Fibroblast of pulmonary artery (primary cell): ENCODE measurements around the gene ANKRD23.

Experiments
- DNase-seq: peaks from one replicate; pipeline ENCODE4 v3.0.0-alpha.2; 2010; ENCODE audit warnings: low read depth
- H3K4me3 ChIP-seq: replicated peaks from 2 replicates; pipeline ENCODE4 v1.5.1; 2011; ENCODE audit warnings: low read depth, mild to moderate bottlenecking, control low read depth, low read length, moderate library complexity
- TF ChIP-seq, protein P1 (sequence below): IDR thresholded peaks from 2 replicates; pipeline ENCODE4 v1.5.1; 2011; ENCODE audit warnings: mild to moderate bottlenecking, control low read depth, low read length, inconsistent platforms; ENCODE audit errors: missing control alignments

Gene ANKRD23

DNA sequence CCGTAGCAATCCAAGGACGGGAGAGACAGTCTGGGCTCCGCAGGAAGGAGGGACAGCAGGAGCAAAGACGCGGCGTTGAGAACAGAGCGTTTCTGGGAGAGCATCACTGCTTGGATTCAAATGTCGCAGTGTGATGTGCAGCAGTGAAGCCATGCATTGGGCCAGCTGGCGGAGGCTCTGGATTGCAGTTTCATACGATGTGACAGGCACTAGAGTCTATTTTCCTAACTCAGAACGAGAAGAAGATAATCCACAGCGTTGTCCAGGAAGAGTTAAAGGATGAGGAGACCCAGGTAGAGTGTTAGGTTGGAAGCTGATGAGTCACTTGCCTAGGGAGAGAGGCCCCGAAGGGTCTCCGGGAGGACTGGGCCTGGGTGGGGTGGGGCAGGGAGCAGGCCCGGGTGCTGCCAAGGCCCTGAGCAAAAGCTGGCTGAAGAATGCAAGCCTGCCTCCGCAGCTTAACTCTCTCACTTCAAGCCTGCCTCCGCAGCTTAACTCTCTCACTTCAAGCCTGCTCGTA lies 43.7 kb upstream of the ANKRD23 start:
- no peak for DNase-seq
- TF ChIP-seq, protein P1, sequence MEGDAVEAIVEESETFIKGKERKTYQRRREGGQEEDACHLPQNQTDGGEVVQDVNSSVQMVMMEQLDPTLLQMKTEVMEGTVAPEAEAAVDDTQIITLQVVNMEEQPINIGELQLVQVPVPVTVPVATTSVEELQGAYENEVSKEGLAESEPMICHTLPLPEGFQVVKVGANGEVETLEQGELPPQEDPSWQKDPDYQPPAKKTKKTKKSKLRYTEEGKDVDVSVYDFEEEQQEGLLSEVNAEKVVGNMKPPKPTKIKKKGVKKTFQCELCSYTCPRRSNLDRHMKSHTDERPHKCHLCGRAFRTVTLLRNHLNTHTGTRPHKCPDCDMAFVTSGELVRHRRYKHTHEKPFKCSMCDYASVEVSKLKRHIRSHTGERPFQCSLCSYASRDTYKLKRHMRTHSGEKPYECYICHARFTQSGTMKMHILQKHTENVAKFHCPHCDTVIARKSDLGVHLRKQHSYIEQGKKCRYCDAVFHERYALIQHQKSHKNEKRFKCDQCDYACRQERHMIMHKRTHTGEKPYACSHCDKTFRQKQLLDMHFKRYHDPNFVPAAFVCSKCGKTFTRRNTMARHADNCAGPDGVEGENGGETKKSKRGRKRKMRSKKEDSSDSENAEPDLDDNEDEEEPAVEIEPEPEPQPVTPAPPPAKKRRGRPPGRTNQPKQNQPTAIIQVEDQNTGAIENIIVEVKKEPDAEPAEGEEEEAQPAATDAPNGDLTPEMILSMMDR = no peak
- H3K4me3 ChIP-seq = no peak overlapping the region

DNA sequence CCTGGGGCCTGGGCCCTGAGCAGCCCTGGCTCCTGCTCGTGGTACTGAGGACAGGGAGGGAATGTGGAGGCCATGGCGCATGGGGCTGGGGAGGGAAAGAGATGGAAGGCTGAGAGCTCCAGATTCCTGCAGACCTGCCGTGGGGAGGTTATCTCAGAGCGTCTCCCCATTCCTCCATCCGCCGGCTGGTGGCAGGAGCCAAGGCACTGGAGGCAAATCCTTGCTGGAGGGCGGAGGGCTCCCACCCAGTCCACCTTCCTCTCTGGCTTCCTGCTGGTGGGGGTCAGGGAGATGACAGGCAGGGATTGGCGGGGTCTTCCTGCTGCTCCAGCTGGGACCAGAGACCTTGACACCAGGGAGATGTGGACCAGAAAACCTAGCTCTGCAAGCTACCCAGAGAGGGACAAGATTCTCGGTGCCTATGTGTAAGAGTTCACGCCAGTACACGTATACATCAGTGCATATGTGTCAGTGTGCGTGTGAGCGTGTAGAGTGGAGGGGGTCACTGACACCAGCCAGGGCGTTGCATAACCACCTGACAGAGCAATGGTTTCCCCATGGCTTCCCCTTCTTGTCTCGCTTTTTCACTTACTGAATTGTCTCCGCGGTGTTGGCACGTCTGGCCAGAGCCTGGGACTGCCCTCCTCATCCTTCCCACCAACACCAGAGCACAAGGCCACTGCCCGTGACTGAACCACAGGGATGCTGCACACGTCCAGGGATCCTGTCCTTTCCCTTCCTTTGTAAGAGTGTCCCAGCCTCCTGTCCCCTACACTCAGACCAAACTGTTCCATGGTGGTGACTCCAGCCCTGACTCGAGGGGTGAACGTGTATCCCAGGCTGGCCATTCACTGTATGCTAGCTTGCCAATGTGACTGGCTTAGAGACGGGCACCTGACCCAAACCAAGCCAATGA lies 41.9 kb upstream of the ANKRD23 start:
- TF ChIP-seq, protein P1 = no peak
- H3K4me3 ChIP-seq = no peak overlapping the region
- no peak for DNase-seq

DNA sequence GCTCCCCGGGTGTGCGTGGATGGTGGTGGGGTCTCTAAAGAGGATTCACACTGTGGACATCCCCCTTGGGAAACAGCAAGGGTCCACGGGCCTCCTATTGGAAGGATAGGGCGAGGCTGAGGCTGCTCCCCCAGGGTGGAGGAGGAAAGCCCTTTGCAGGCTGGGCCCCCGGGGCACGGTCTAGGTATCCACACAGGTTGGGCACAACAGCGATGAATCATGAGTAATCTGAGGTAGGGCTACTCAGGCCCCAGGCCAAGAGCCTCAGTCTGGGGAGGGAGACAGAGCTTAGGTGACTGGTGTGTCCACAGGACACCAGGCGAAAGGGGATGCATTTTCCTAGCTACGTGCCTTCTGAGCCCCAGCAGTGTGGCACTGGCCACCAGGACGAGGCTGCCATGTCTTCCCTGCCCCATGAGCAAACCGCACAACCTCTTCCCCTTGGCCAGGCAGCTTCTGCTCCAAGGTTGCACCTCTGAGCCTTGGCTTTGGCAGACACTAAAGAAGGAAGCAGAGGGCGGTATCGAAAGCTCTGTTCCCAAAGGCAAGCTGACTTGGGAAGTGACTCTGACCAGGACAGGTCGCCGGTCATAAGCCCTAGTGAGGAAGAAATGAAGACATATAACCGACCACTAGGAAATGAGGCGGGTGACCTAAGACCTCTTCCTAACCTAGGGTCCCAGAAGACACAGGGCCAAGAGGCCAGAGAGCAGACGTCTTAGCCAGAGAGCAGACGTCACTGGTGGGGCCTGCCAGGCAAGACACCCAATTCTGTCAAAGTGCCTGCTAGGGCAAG lies 40.7 kb upstream of the ANKRD23 start:
- no peak for DNase-seq
- no peak overlapping the region for H3K4me3 ChIP-seq
- TF ChIP-seq, protein P1 = no peak

DNA sequence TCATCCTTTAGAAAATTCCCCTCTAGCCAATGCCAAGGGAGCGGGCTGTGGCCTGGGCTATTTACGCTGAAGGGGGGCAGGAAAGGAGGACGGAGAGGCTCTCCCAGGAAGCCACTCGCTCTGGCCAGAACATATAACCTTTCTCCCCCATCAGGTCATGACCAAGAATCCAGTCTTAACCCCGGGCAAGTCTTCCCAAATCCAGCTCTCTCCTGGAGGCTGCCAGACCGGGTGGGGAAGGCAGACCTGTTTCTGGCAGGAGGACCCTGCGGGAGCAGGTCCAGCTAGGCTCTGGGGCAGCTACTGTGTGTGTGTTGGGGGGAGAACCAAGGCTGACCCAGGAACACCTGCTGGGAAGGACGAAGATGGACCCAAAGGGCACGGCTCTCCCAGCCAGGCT lies 39.5 kb upstream of the ANKRD23 start:
- H3K4me3 ChIP-seq = no peak overlapping the region
- DNase-seq = no peak
- TF ChIP-seq, protein P1 = no peak

DNA sequence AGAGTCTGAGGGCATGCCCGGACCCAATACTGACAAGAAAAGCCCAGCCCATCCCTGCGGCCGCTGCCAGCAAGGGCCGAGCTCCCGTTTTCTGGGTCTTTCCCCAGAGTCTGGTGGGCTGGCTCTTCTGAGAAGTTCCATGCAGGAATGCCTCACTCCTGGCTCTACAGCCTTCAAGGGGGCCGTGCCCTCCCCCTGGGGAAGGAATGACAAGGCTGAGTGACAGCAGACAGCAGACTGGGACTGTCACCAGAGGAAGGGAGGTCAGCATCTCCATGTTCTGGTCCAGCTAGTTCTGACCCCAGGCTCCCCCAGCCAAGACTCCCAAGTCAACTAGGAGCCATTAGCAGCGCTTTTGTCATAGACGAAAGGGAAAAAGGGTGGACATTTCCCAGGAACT lies 39.1 kb upstream of the ANKRD23 start:
- TF ChIP-seq, protein P1 = no peak
- DNase-seq = no peak
- H3K4me3 ChIP-seq = no peak overlapping the region

DNA sequence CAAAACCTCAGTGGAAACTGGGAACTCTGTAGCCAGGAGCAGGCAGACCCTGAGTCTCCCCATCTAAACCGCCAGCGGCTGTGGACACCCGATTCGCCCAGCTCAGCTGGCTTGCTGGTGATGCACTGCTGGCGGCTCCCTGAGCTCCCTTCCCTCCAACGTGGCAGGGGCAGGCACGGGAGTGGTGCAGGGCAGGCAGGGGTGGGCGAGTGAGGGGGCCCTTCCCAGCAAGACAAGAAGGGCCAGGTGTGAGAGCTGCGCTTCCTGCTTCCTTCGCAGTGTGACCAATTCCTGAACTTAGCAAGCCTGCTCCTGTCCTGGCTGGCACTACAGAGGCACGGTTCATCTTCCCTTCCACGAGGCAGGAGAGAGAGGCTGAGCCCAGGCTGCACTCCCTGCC lies 38.4 kb upstream of the ANKRD23 start:
- TF ChIP-seq, protein P1 = no peak
- no peak for DNase-seq
- H3K4me3 ChIP-seq = no peak overlapping the region
